HG03457 (cell line): Measurements from ENCODE around the gene ZNF850.
"Not testable (repeated sequence)": the region's sequence is repeated elsewhere in the genome, so short reads cannot be mapped to it uniquely, and the experiment has no call there.

Source experiments
- ATAC-seq: cut with Tn5 transposase; IDR thresholded peaks from one replicate; pipeline ENCODE4 v1.9.1; 2021; ENCODE audit warnings: moderate number of reproducible peaks; ENCODE audit not compliant: unreplicated experiment

ZNF850 gene

DNA sequence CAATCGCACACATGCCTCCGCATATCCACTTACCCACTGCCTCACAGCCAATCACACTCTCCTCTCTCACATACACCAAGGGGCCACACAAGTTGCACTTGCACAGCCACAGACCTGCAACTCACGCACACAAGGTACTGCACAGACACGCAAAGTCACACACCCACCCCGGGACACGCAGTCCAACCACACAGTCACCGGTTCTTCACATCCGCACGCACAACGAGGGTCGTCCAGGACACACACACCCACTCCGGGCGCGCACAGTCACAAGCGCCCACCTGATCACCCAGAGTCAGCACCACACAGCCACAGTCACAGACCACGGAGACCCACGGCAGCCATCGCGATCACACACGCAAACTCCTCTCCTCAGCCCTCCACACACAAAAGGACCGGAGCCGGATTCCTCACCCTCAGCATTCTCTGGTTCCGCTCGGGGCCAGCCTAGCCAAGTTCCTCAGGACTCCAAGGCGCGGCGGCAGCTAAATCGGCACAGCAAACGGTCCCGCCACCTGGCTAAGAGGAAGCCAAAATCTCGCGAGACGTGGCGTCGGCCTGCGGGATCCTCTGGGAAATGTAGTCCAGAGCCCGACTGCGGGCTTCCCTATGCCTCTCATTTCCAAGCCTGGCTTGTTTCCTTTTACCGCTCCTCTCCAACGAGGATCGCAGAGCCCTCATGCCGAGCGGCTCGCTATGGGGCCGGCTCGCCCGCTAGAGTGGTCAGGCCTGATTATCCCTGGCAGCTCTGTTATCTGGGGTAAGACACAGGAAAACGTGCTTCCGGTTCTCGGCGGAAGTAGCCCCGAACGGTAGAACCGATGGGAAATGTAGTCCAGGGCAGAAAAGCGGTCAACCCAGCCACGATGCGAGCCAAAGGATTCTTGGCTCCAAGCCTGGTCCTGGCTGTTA is at the start of gene ZNF850:
Gene ZNF850 (minus strand): TSS at position 497 of the 912 bp plus-strand sequence. CDS start 10,201 bp downstream, outside the sequence.
- peak; percentile 79 for ATAC-seq

DNA sequence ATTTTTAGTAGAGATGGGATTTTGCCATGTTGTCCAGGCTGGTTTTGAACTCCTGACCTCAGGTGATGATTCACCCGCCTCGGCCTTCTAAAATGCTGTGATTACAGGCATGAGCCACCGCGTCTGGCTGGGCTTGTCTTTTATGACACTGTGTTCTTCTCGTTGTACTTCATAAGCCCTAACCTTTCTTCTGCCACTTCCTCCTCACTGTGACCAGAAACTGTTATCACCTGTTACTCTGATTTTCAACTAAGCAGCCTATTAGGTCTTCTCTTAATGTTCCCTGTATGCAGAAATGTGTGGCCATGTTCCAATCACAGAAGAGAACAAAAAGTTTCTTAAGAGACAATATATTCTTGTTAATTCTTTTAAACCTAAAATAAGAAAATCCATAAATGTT is 49.2 kb upstream of the ZNF850 start:
- no peak for ATAC-seq

DNA sequence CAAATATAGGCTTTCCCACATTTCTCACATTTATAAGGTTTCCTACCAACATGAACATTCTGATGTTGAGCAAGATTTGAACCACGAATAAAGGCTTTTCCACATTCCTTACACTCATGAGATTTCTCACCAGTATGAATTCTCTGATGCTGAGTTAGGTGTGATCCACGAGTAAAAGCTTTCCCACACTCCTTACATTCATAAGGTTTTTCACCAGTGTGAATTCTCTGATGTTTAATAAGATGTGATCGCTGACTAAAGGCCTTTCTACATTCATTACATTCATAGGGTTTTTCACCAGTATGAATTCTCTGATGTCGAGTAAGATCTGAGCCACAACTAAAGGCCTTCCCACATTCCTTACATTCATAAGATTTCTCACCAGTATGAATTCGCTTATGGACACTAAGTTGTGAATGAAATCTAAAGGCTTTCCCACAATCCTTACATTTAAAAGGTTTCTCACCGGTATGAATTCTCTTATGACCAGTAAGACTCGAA is 46.6 kb upstream of the ZNF850 start:
- no peak for ATAC-seq

DNA sequence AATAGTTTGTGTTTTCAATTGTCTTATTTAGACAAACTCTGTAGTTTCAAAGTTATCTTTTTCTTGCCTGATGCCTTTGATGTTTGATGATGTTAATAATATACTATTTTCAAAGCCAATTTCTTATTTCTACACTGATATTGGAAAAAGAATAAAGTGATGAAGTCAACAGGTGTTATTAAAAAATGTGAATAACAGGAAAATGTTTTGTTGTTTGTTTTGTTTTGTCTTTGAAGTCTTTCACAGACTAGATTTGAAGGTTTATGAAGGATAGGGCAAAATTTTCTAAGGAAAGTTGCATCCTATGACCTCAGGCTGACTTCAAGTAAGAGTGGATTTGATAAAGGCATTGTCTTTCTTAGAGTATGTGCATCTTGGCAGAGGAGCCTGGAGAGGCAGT is 34.4 kb upstream of the ZNF850 start:
- ATAC-seq, result no peak

DNA sequence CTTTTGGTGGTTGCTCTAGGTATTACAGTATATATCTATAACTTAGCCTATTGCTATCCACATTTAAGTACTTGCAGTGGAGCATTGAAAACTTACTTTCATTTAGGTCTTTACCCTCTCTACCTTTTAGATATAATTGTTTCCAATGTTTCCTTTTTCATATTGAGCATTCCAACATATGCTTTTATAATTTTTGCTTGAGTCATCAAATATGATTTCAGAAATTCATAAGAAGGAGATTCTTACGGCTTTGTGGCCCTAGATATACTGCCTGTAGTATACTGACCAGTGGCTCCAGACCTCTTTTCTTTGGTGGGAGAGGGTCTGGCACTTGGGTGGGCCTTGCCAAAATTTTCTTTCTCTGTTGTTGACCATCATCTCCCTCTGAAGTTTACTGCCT is 32.8 kb upstream of the ZNF850 start:
- ATAC-seq, result no peak

DNA sequence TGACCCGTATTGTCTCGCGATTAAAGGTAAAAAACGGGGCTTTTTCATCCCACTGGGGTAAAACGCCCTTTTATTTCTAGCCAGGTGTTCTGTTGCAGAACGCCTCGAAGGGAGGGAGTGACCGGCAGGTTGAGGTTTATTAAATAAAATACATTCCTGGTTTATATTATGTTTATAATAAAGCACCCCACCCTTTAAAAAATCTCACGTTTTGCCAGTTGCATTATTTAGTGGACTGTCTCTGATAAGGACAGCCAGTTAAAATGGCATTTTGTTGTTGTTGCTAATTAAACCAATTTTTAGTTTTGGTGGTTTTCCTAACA is 25.1 kb upstream of the ZNF850 start:
- ATAC-seq, result no peak

DNA sequence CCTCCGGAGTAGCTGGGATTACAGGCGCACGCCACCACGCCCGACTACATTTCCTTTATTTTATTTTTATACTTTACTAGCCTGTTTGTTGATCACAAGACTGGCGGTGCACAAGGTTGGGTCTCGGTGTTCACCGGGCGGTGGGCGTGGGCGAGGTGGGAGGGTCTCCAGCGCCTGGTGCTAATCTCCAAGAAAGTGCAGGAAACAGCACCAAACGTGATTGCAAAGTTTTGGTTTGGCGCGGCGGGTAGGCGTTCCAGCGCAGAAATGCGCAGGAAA is 24.0 kb upstream of the ZNF850 start:
- ATAC-seq, result no peak

DNA sequence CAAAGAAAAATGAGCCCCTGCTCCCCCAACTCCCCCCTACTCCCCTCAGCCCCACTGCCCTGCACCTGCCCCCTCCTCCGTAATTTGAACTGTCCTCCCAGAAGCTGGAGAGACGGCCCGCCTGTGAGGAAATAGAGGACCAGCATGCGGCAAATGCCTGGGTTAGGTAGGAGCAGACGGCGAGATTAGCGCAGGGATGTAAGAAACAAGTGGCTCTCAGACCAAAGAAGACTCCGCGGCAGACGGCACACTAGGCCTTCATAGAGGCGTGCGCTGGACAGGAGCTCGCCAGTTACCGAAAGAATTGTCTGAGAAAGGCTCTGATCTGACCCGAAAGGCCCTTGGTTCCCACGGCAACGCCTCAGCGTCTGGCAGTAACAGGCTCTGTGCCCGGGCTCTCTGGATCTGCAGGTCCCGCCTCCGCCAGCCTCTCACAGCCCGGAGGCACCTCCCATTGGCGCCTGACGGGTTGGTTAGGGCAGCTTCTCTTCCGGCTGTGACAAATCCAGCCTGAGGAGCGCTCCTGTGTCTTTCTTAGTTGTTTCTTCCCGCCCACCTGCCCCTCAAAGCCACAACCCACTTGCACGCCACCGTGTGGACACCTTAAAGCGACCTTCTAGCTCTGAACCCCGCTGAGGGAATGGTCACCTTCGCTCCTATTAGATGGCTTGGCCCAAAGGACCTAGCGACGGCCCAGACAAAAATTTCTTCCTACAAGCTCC is 19.0 kb upstream of the ZNF850 start:
- not testable (repeated sequence) for ATAC-seq

DNA sequence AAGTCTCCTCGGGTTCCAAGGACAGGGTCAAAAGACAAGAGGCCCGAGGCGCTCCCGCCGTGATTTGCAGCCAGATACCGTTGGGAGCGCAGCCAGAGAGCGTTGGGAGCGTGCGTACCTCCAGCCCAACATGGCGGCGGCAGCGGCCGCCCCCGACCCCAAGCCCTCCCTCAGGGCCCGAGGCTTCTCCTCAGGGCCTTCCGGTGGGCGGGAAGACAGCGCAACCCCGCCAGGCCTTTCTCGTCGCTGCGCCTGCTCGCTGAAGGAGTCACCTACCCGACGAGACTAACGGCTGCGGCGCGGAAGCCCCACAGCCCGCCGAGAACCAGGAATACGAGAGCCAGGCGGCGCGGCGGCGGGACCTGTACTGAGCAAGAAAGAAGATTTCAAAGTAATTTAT is 3.2 kb upstream of the ZNF850 start:
- no peak for ATAC-seq

DNA sequence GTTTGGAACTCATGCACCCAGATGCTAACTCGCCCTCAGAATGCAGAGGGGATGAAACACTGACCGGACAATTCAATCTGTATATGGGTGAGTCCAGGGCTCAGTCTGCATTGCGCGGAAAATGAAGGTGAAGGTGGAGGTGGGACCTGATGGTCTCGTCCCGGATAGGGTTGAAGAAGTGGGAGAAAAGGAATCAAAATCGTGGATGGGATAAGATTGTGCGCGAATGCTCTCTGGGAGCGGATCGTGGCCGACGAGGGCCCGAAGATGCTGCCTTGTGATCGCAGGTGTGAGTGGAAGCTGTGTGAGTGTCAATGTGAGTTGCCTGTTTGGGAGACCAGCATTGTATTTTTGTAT is 594 bp upstream of the ZNF850 start:
- no peak for ATAC-seq

DNA sequence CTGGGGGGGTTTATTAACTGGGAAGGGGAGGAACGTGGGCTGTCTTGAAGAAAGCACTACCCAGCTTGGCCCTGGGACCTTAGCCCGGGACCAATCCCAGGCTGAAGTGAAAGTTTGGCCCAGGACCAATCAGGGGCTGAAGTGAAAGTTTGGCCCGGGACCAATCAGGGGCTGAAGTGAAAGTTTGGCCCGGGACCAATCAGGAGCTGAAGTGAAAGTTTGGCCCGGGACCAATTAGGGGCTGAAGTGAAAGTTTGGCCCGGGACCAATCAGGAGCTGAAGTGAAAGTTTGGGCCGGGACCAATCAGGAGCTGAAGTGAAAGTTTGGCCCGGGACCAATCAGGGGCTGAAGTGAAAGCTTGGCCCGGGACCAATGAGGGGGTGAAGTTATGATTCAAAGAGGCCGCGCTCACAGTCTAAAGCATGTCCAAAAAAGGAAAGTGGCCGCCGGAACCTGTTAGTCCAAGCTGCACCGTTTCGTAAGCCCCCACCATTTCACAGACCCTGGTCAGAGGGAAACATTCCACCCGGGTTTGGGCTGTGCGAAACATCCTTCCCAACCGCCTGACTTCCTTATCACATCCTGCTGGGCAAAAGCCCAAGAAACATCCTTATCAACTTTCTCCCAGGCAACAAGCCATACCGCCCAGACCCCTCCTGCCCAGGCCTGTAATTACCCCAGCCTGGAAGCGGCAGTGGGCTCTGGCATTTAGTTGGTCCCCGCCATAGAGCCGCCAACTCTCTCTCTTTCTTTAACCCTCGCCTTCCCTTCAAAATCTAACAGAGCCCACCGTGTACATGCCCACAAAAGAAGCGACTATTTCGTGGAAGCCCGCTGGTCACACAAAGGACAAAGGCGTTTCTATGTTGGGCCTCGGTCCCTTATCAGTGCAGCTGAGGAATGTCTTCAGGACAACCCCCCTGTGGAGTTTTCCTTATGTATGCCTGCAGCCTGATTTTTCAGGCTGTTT is 1.1 kb downstream of the ZNF850 start:
- ATAC-seq, result no peak

DNA sequence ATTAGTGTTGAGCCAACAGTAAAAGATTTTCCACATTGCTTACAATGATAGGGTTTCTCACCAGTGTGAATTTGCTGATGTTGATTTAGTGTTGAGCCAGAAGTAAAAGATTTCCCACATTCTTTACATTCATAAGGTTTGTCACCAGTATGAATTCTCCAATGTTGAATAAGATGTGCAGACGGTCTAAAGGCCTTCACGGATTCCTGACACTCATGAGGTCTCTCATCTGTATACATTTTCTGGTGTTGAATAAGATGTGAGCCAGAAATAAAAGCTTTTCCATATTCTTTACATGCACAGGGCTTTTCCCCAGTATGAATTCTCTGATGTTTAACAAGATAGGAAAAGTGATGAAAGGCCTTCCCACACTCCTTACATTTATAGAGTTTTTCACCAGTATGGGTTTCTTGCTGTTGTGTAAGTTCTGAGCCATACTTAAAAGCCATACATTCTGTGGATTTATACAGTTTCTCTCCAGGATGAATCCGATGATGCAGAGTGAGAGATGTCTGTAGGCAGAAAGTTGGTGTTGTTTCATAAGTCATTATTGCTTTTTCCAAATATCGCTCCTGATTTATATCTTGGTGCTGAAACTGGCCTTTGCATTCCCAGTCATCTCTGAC is 22.4 kb downstream of the ZNF850 start:
- ATAC-seq, result no peak

DNA sequence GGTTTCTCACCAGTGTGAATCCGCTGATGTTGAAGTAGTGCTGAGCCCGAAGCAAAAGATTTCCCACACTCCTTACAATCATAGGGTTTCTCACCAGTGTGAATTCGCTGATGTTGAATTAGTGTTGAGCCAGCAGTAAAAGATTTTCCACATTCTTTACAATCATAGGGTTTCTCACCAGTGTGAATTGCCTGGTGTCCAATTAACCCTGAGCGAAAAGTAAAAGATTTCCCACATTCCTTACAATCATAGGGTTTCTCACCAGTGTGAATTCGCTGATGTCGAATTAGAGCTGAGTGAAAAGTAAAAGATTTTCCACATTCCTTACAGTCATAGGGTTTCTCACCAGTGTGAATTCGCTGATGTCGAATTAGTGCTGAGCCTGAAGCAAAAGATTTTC is 23.0 kb downstream of the ZNF850 start:
- not testable (repeated sequence) for ATAC-seq

DNA sequence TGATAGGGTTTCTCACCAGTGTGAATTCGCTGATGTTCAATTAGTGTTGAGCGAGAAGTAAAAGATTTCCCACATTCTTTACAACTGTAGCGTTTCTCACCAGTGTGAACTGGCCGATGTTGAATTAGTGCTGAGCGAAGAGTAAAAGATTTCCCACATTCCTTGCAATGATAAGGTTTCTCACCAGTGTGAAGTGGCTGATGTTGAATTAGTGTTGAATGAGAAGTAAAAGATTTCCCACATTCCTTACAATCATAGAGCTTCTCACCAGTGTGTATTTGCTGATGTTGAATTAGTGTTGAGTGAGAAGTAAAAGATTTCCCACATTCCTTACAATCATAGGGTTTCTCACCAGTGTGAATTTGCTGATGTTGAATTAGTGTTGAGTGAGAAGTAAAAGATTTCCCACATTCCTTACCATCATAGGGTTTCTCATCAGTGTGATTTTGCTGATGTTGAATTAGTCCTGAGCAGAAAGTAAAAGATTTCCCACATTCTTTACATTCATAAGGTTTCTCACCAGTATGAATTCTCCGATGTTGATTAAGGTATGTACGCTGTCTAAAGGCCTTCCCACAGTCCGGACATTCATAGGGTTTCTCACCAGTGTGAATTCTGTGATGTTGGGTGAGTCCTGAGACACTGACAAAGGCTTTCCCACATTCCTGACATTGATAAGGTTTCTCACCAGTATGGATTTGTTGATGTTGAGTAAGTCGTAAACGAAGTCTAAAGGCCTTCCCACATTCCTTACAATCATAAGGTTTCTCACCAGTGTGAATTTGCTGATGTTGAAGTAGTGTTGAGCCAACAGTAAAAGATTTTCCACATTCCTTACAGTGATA is 24.0 kb downstream of the ZNF850 start:
- ATAC-seq, result no peak

DNA sequence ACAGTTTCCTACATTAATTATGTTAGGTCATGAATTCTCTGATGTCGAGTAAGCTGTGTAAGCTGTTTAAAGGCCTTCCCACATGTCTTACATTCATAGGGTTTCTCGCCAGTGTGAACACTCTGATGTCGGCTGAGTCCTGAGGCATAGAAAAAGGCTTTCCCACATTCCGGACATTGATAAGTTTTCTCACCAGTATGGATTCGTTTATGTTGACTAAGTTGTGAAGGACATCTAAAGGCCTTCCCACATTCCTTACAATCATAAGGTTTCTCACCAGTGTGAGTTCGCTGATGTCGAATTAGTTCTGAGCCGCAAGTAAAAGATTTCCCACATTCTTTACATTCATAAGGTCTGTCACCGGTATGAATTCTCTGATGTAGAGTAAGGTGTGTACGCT is 24.9 kb downstream of the ZNF850 start:
- ATAC-seq, result no peak

DNA sequence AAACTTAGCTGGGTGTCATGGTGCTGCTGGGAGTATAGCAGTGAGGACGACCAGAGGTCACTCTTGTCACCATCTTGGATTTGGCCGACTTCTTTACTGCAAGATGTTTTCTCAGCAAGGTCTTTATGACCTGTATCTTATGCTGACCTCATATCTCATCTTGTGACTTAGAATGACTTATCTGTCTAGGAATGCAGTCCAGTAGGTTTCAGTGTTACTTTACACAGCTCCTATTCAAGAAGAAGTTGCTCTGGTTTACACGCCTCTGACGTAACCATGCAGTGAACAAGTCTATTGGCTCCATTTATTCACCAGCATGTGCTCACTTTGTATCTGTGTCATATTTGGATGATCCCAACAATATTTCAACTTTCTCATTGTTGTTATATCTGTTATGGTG is 26.7 kb downstream of the ZNF850 start:
- no peak for ATAC-seq

DNA sequence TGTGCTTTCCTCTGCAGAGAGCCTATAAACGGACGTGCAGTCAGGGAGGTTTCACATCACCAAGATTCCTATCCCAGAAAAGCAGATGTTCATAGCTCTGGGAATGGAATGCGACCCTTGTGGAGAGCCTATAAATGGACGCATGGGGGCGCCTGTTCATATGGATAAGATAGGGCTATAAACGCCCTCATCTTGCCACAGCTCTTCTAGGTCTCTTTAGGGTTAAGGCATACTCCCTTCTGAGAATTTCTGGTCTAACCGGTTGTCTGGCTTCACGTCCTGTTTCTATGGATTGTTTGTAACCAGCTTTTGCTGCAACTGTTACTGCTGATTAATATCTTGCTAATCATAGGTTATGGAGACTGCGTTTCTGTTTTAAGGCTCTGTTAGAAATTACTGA is 36.4 kb downstream of the ZNF850 start:
- ATAC-seq, result not testable (repeated sequence)

DNA sequence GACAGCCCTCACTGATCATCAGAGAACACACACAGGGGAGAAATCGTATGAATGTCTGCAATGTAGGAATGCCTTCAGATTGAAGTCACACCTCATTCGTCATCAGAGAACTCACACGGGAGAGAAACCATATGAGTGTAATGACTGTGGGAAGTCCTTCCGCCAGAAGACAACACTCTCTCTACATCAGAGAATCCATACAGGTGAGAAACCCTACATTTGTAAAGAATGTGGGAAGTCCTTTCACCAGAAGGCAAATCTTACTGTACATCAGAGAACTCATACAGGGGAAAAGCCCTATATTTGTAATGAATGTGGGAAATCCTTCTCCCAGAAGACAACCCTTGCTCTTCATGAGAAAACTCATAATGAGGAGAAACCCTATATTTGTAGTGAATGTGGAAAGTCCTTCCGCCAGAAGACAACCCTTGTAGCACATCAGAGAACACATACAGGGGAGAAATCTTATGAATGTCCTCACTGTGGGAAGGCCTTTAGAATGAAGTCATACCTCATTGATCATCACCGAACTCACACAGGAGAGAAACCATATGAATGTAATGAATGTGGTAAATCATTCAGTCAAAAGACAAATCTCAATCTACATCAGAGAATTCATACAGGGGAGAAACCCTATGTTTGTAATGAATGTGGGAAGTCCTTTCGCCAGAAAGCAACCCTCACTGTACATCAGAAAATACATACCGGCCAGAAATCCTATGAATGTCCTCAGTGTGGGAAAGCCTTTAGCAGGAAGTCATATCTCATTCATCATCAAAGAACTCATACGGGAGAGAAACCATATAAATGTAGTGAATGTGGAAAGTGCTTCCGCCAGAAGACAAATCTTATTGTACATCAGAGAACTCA is 52.7 kb downstream of the ZNF850 start:
- no peak for ATAC-seq

DNA sequence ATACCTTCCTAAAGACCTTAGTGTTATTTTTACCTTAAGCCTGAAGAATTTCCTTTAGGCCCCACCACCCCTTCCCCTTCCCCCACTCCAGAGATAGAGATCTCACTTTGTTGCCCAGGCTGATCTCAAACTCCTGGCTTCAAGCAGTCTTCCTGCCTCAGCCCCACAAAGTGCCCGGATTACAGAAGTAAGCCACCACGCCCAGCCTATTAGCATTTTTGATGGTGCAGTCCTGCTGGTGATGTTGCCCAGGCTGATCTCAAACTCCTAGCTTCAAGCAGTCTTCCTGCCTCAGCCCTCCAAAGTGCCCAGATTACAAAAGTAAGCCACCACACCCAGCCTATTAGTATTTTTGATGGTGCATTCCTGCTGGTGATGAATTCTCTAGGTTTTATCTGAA is 63.2 kb downstream of the ZNF850 start:
- ATAC-seq, result no peak
